ENCODE measurements around the gene SDF4.

SDF4 gene

DNA sequence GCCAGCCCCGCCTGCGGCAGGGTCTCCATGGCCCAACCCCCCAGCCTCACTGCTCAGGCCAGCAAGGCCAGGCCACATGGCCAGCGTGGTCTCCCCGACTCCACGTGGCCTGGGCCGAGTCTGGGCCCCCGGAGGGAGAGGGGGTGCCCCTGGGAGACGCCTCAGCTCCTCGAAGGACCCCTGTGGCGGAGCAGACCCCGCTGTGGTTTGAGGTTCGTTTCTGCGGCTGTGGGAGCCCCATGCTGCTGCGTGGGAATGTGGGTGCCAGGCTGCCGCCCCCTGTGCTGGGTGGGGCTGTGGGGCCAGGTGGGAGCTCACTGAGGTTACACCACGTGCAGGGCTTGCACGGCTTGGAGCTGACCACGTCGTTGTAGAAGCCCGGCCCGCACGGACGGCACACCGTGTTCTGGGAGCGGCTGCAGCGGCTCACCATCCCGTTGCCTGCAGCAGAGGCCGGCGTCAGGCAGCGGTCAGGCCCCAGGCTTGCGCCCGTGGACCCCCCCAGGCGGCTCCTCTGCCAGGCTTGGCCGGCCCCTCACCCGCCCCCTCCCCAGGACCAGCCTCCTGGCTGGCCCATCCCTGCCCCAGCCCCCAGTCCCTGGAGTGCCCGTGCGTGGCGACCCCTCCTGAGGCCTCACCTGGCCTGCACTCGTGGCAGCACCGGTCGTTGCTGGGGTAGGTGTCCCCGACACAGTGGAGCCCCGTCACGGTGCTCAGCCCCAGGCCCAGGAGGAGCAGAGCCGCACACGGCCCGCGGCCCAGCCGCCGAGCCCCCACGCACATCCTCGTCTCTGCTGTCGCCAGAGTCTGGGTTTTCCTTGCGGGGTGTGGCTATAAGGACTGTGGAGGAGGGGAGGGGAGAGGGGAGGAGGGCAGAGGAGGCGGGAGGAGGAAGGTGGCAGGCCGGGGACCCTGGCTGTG, 18.2 kb downstream of the SDF4 start, which contains the start of gene TNFRSF4:
Gene TNFRSF4, minus strand, starts transcription at position 809 of the 921 bp plus-strand sequence. Its CDS starts 26 bp downstream, at position 783.
- DNase-seq (ENCODE audit: low read depth in 2 of 3, low spot score in 2 of 3), result peak in 1 of 3 experiments; percentile 37

DNA sequence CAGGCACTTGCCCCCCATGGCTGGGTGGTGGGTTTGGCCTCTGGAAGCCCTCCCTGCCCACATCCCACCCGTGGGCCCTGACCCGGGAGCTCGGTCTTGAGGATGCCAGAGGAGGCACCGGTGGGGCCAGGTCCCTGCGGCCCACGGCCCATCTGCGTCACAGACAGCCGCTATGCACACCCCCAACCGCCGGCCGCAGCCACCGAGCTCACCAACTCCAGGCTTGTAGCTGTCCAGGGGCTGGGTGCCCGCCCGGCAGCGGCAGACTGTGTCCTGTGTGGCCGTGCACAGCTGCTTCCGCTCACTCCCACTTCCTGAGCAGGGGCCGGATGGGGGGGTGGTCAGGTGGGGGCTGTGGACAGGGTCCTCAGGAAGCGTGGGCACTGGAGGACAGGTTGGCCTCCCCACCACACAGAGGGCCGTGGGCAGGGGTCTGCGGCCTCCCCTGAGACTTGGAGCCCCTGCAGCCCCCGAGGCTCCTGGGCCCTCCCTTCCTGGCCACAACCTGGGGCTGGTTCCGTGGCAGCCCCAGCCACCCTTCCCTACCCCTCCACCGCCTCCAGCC, 18.9 kb downstream of the SDF4 start:
- peak in 1 of 3 experiments; percentile 39 for DNase-seq (ENCODE audit: low read depth in 2 of 3, low spot score in 2 of 3)

DNA sequence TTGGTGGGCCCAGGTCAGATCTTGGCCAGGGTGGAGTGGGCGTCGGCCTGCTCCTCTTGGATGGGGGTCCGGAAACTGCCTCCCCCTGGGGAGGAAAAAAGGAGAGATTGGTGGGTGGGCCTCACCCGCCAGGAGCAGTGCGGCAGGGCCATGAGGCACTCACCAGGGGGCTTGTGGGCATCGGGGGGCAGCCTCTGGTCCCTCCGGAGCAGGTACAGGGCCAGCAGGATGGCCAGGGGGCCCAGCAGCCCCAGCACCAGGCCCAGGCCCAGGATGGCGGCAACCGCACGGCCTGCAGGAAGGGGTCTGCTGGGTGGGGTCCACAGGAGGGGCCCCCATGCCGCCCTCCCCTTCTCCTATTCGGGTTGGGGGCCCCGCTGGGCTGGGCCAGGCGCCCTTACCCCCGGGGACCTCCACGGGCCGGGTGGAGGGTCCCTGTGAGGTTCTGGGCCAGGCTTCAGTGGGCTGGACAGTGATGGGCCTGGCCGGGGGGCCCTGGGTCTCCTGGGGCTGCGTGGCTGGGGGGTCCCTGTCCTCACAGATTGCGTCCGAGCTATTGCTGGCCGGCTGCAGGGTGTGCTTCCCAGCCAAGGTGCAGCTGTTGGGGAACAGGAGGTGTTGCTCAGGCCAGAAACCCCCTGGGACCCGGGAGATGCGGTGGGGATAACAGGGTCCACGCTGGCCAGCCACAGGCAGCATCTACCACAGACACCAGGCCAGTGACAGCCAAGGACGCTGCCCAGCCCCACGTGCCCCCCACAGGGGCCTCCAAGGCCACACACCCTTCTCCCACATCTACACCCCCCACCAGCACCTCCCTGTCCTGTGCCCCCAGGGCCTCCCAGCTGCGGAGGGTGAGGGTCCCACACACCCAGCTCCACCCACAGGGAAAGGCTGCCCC, 20.0 kb downstream of the SDF4 start:
- DNase-seq (ENCODE audit: low read depth in 2 of 3, low spot score in 2 of 3), result no peak

DNA sequence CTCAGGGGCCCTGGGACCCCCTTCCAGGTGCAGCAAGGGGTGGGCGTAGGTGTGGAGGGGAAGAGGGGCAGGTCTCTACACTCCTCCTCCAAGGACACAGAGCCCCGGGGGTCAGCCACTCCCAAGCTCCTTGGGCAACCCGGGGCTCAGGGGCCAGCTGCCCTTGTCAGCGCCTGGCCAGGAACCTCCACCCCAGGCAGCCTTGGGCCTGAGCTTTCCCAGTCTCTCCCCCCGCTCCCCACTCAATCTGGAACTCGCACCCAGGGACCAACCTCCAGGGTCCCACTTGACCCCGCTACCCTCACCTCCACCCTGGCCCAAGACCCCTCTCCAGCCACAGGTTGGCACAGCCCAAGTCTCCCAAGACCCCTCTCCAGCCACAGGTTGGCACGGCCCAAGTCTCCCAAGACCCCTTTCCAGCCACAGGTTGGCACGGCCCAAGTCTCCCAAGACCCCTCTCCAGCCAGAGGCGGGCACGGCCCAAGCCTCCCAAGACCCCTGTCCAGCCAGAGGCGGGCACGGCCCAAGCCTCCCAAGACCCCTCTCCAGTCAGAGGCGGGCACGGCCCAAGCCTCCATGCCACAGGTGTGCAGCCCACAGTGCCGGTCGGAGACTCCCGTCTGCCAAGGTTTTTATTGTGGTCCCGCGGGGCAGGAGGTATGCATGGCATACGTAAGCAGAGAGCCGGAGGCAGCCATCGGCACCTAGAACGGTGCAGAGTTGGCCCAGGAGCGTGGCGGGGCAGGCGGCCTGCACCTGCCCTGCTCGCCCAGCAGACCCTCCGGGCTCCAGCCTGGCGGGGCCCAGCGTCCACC, 20.9 kb downstream of the SDF4 start:
- DNase-seq (ENCODE audit: low read depth in 2 of 3, low spot score in 2 of 3), result no peak

DNA sequence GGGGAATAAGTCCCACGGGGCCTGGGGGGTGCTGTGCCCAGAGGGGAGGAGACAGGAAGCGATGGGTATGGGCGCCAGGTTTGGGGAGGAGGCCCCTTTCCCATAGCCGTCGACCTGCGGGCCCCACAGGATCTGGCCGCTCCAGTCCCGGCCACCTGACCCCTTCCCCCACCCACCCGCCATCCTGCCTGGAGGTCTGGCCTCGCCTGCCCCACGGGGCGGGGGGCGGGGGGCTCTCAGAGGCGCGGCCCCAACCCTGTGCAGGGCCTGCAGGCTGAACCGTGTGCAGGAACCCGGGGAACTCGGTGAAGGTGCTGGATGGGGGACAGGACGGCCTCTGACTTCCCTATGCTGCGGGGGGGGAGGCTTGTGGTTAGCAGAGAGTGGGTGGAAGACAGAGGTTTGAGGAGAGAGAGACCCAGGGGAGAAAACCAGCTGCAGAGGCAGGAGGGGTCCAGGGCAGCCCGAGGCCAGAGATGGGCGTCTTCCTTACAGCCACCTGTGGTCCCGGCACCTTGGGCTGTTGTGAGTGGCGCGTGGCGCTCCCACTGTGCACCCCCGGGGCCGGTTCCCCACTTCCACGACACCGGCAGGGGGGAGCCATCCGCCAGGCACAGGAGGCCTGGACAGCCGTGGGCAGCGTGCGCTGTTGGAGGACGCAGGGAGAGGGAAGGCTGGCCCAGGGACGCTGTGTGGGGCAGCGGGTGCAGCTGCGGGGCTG, 22.9 kb downstream of the SDF4 start:
- no peak for DNase-seq (ENCODE audit: low read depth in 2 of 3, low spot score in 2 of 3)

DNA sequence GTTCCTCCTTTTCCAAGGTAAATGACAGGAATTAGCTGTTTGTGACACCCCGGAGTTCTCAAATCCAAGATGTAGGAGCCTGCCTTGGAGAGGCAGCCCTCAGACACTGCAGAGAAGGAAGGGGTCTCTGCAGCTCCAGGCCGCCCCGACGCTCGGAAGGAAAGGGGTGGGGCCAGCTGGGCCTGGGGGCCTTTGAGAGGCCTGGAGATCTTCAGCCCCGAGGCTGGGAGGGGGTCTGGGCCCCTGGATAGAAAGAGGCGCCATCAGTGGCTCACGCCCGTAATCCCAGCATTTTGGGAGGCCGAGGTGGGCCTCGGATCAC, 24.3 kb downstream of the SDF4 start:
- DNase-seq (ENCODE audit: low read depth in 2 of 3, low spot score in 2 of 3), result no peak

DNA sequence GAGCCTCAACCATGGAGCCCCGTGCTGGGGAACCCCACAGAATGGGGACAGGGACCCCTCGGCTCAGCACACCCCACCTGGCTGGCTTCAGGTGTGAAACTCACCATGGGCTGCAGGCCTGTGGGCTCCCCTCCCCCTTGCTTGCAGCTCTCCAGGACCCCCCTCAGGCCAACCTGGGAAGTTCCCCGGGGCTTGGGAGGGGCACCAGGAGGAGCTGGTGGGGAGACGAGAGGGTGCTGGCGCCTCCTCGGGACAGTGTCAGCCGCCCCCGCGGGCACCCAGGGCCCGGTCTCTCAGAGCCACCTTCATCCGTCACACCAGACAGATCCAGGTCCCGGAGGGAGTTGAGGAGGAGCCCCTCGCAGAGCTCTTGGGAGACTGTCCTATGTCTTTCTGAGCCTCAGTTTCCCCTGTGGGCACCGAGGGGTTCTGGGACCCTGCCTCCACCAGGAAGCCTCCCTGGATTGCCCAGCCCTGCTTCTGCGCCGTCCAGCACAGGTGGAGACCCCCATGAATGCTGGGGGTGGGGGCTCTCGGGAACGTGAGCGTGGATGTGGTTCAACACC, 24.8 kb downstream of the SDF4 start:
- DNase-seq (ENCODE audit: low read depth in 2 of 3, low spot score in 2 of 3), result no peak

DNA sequence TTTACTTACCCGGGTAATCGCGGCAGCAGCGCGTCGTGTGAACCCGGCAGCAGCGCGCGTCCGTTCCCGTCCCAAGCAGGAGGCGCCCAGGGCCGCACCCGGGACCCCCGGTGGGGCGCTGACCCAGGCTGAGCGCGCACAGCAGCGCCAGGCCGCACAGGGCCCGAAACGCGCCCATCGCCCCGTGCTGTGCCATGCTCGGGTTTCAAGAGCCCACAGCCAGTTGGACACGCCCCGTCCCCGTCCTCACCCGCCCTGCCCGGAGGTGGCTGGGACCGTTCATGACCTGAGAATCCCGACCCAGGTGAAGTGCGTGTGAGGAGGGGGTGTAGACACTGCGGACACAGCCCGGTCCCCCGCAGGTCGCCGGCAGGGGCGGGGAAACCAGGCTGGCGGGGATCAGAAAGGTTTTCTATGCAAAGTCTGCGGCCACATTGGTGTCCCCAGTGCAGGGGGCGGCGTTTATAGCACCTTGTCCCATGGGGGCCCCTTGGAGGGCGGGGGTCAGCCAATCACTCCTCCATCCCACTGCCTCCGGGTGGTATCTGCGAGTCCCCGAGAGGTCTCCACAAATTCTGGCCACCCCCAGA, 25.3 kb downstream of the SDF4 start, which contains the start of gene TNFRSF18:
Gene TNFRSF18, minus strand, starts transcription at position 217 of the 590 bp plus-strand sequence. Its CDS starts 21 bp downstream, at position 196.
- DNase-seq (ENCODE audit: low read depth in 2 of 3, low spot score in 2 of 3), result no peak

DNA sequence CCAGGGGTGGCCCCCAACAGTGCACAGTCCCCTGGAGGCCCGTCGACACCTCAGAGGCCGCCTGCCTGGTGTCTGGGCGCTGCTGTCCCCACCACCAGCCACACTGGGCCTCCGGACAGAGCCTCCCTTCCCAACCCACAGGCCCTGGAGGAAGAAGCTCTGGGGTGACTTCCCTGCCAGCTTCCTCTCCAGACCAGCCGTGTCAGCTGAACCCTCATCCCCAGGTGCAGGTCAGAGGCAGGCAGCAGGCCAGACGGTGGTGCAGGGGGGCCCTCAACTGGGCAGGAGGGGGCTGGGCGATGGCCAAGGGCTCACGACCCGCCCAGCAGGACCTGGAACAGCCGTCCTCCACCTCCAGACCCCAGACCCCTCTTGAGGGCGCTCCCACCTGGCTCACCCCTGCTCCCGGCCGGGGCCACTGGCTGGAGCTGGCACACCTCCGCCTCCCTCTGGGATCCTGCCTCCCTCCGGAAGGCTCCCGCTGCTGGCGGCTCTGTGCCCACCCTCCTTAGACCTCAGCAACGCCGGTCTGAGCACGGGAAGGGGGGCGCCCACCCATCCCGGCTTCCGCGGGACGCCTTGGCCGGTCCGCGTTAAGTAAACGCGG, 25.9 kb downstream of the SDF4 start:
- DNase-seq (ENCODE audit: low read depth in 2 of 3, low spot score in 2 of 3), result no peak

DNA sequence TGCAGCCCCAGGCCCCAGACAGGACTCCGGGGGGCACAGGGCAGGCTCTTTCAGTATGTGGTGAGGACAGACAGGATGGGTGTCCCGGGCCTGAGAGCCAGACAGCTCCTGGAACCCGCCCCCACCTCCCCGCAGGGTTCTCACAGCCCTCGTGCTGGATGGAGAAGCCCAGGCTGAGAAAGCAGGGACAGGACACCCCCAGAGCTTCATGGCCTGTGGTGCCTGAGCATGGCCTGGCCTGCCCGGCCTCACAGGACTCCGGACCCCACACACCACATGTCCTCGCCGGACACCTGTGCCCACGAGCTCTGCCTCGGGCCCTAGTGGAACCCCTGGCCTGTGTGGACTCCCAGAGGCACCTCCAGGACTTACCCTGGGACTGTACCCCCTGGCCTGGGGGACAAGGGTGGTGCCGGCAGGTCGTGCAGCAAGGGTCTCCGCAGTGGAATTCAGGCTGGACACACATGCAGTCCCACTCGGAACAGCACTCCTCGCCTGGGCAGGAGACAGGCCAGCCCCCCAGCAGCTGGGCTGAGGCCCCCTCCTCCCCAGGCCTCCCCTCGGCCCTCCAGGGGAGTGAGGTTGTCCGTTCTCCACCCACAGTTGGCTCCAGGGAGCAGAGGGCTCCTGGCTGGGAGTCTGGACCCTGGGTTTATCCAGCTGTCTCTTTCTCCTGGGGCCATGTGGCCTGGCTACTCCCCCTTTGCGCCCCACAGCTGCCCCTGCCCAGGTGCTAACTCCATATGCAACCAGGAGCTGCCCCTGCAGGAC, 26.6 kb downstream of the SDF4 start:
- no peak for DNase-seq (ENCODE audit: low read depth in 2 of 3, low spot score in 2 of 3)

DNA sequence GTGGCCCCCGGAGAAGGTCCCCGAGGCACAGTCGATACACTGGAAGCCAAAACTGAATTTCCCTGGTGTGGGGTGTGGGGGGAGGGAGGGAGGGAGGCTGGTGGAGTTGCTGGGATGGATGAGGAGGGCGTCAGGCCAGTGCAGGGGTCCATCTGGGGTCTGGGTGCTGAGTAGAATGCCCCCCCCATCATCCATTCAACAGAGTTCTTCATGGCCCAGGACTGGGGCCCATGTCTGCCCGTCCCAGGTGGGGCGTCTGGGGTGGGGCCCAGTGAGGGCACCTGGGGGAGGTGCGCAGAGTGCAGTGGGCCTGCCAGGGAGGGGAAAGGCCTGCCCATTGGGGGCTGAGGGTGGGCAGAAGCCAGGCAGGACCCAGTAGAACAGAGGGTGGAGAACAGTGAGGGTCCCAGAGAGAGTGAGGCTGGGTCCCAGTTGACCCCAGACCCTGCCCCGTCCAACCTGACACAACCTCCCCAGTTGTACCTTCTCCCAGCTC, 27.3 kb downstream of the SDF4 start:
- no peak for DNase-seq (ENCODE audit: low read depth in 2 of 3, low spot score in 2 of 3)

DNA sequence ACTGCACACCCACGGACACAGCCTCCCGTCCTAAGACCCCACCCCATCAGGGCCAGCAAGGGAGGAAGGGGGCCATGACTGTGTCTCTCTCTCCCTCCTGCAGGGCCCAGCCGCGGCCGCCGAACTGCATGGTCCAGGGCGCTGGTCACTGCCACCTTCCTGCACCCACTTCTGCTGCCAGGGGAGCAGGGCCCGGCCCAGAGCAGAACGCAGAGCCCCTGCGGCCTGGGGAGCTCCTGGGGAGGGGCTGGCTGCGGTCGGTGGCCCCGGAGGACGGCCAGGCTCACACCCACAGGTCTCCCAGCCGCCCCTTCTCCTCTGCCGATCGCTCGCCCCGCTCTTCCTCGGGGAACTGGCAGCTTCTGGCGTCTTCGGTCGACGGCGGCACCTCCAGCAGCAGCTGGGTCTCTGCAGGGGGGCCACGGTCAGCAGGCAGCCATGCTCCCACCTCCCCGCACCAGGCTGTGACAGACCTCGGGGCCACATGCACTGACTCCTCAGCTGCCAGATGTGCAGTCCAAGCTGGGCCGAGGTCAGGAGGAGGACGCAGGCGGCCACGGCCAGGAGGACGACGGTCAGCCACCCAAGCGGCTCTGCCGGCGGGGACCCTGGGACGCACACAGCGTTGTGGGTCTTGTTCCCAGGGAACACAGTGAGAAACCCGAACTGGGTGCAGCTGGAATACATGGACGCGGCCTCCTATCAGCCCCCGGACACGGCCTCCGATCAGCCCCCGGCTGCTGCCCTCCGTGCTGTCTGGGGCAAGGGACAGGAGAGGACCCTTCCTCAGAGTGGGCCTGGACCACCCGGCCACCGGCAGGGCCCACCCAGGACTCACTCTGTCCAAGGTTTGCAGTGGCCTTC, 28.0 kb downstream of the SDF4 start:
- no peak for DNase-seq (ENCODE audit: low read depth in 2 of 3, low spot score in 2 of 3)

DNA sequence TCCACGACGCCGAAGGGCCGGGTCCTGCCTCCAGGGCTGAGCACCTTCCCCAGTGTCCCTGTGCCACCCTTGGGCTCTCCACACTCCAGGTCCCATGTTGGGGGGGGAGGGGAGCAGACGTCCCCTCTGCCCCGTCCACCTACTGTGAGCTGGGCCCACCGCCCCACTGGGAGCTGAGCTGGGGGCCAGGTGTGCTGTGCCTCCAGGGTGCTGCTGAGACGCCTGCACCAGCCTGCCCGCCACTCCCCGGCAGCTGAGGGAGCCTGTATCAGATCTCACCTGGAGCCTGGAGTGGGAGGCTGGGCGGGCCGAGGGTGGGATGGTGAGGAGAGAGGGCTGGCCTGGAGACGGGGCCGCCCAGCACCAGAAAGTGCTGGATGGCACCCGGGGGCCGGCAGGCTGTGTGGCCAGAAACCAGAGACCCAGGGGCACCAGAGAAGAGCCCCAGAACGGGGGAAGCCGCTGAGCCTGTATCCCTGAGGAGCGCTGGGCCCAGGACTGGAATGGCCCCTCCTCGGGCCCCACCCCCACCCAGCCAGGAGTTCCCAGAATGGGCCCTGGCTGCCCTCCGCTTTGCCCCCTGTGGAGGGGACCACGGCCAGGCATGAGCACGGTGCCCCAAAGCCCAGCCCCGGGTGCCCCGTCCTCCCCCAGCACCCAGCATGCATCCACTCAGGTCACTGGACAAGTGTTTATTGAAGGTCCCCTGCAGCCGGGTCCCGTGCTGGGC, 28.8 kb downstream of the SDF4 start:
- no peak for DNase-seq (ENCODE audit: low read depth in 2 of 3, low spot score in 2 of 3)

DNA sequence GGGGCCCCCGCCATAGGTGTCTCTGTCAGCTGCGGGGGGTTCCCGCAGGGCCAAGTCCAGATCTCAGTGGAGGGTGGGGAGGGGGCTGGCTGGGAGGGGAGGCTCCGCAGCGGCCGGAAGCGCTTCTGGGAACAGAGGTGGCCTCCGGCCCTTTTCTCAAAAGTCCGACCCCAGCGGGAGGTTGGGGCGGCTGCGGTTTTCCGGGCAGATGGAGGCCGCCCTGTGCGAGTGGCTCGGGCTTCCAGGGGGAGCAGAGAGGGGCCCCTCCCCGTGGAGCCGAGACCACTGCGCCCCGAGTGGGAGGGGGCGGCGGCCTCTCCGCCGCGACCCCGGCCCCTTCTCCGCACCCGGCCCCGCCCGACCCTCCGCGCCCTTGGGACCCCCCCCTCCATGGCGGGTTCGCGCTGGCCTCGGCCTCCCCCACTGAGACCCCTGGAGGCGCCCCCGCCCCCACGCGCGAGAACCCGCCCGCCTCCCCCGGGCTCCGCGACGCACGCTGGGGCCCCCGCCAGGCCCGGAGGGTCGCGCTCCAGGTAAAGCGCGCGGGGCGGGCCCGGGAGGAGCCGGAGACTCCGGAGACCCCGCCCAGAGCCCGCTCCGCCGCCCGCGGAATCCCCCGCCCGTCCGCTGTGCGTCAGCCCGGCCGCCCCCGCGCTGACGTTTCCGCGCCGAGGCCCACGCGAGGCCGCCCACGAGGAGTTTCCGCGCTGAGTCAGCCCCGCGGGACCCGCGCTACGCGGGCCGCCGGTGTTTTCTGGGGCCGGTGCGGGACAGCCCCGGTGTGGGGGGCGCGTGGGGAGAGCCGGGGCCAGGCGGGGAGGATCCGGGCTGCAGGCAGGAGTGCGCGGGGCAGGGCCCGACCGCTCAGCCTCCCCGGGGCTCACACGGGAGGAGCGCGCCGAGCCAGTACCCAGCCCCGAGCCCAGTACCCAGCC, 30.7 kb downstream of the SDF4 start:
- peak in 2 of 3 experiments; percentile 71 to 82 for DNase-seq (ENCODE audit: low read depth in 2 of 3, low spot score in 2 of 3)

All from activated CD8-positive, alpha-beta memory T cell treated with anti-CD3 and anti-CD28 coated beads for 48 hours (primary cell).